GM13977 (cell line): ENCODE results near the gene UTP4.
A peak's percentile ranks its signal among the peaks of the same experiment; 100 is the strongest.

Experiments
- DNase-seq: peaks from one replicate; pipeline ENCODE4 v3.0.0; 2012; ENCODE audit warnings: low spot score
- in situ Hi-C: fragments of 300-500 bp; cut with MboI; formaldehyde crosslinking; loops from one replicate; pipeline ENCODE4 v1.12.0; 2022; ENCODE audit warnings: low sequenced_read_pairs, low pct_unique_long_range_greater_than_20kb, mixed read lengths, inconsistent platforms; ENCODE audit not compliant: unreplicated experiment
- TF ChIP-seq, protein P1 (sequence below): IDR thresholded peaks from 2 replicates; pipeline ENCODE4 v1.5.1; 2012; ENCODE audit warnings: mild to moderate bottlenecking, control low read depth; ENCODE audit not compliant: insufficient read depth; ENCODE audit errors: extremely low read depth, missing control alignments

The UTP4 gene

DNA sequence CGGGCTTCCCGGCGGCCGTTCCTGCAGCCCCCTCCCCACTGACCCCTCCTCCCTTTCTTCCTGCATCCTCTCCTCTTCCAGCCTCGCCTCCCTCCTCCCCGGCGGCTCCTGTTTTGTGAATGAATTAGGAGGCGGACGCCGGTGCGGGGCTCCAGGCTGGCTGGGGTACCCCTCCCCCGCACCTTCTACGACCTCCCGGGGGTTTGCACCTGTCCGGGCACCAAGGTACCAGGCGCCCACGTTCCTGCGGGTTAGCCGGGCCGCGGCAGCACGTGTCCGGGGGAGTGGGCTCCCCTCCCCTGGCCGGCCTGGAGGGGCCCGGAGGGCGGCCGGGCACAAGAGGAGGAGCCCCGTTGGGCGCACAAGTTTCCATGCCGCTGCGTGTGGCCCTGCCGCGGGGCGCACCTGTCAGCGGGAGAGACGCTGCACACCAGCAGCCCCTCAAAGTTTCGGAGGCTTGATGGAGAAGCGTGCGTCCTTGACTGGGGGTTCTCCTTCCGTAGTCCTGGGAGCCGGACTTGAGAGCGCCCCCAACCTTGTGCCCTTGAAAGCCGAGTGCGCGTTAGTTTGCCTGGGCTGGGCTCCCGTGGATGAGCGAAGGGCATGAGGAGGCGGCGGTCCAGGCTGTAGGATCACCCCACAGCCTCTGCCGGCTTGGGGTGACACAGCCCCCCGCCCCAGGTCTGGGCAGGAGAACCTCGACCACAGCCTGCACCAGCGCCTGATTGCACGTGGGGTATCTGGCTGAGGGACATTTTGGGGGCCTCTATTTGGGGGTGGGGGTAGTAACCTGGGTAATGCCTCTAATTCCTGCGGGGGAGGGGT is 25.7 kb upstream of the UTP4 start:
- peak; percentile 68 for DNase-seq
- TF ChIP-seq, protein P1, sequence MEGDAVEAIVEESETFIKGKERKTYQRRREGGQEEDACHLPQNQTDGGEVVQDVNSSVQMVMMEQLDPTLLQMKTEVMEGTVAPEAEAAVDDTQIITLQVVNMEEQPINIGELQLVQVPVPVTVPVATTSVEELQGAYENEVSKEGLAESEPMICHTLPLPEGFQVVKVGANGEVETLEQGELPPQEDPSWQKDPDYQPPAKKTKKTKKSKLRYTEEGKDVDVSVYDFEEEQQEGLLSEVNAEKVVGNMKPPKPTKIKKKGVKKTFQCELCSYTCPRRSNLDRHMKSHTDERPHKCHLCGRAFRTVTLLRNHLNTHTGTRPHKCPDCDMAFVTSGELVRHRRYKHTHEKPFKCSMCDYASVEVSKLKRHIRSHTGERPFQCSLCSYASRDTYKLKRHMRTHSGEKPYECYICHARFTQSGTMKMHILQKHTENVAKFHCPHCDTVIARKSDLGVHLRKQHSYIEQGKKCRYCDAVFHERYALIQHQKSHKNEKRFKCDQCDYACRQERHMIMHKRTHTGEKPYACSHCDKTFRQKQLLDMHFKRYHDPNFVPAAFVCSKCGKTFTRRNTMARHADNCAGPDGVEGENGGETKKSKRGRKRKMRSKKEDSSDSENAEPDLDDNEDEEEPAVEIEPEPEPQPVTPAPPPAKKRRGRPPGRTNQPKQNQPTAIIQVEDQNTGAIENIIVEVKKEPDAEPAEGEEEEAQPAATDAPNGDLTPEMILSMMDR: no peak
- in situ Hi-C loops: loop anchor here (25.0 kb wide), 1 partner anchor 394 kb away; no protein-coding TSS in a partner anchor

GRCh38 chr16:69107316-69107962 is 25.0 kb upstream of the UTP4 start:
- in situ Hi-C loops: loop anchor here (25.0 kb wide), 1 partner anchor 395 kb away; no protein-coding TSS in a partner anchor
- TF ChIP-seq, protein P1: no peak
- peak; percentile 50 for DNase-seq

DNA sequence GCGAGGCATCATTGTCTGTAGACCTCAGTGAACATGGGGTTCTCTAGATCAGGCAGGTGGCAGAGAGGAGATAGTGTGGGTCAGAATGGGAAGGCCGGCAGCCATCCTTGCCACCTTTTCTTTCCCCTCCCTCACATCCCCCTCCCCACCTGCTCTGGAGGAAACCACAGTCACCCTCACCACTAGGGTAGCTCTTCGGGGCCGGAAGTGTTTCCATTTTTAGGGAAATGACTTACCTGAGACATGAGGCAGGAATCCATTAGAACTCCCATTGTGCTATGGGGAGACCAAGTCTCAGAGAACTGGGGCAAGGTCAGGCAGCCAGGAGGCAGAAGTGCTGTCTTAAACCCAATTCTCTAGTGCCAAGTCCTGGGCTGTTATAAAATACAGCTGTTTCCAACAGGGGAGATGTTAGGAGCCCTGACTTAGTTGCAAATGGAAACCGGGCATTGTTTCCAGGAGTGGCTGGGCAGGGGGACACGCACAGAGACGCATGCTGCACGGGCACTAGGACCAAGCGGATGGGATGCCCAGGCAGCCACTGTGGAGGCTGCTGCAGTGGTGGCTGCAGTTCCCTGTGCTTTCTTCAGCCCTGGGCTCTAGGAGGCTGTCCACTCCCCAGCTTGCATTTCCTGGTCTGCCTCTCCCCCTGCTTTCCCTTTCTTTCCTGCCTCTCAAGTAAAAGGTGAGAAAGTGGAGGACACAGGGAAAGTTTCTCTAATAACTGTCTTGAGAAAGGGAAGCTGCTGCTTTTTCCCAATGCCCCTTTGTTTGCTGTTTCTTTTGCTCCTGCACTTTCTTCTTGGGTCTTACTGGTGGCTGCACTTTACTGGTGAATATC is 24.2 kb upstream of the UTP4 start:
- TF ChIP-seq, protein P1: no peak
- in situ Hi-C loops: loop anchor here (25.0 kb wide), 1 partner anchor 396 kb away; no protein-coding TSS in a partner anchor
- DNase-seq: no peak

- TF ChIP-seq, protein P1: no peak
- DNase-seq: no peak
- in situ Hi-C loops: loop anchor here (25.0 kb wide), 1 partner anchor 397 kb away; no protein-coding TSS in a partner anchor
Measured at GRCh38 chr16:69108905-69109252, 23.6 kb upstream of the UTP4 start.

GRCh38 chr16:69109486-69110270 is 22.8 kb upstream of the UTP4 start:
- DNase-seq: no peak
- in situ Hi-C loops: loop anchor here (25.0 kb wide), 1 partner anchor 397 kb away; no protein-coding TSS in a partner anchor
- TF ChIP-seq, protein P1: no peak
